ENCODE measurements around the gene ADGRA1.
"Not testable (repeated sequence)": the region's sequence is repeated elsewhere in the genome, so short reads cannot be mapped to it uniquely, and the experiment has no call there.

ADGRA1 gene

GRCh38 chr10:133044401-133044811 is 43.3 kb upstream of the ADGRA1 start:
- H3K4me1 ChIP-seq (ENCODE audit: control insufficient read depth in 1 of 2, insufficient read depth in 2 of 2, low read length in 2 of 2), result no peaks in the 10 kb centered on the region
- H3K36me3 ChIP-seq (ENCODE audit: control insufficient read depth in 1 of 2, insufficient read depth in 2 of 2, low read length in 2 of 2), result no peaks in the 10 kb centered on the region
- H3K27me3 ChIP-seq (ENCODE audit: control insufficient read depth in 1 of 2, insufficient read depth in 2 of 2, low read length in 2 of 2), result peaks cover 0 to 19% of the 10 kb centered on the region in 2 donors
- H3K27ac ChIP-seq (ENCODE audit: low read depth, low read length), result no peak overlapping the region
- H3K9me3 ChIP-seq (ENCODE audit: control insufficient read depth in 1 of 2, low read length in 2 of 2), result no peaks in the 10 kb centered on the region
- no peak overlapping the region for H3K4me3 ChIP-seq (ENCODE audit: low read depth in 1 of 2, low read length in 2 of 2)
- H3K9ac ChIP-seq (ENCODE audit: low read depth in 1 of 2, low read length in 2 of 2), result no peak overlapping the region

- Histone ChIP-seq H3K4me3 (ENCODE audit: low read depth in 1 of 2, low read length in 2 of 2) (no peak overlapping the region), H3K27me3 (ENCODE audit: control insufficient read depth in 1 of 2, insufficient read depth in 2 of 2, low read length in 2 of 2) (peaks cover 0 to 12% of the 10 kb centered on the region in 2 donors), H3K36me3 (ENCODE audit: control insufficient read depth in 1 of 2, insufficient read depth in 2 of 2, low read length in 2 of 2) (no peaks in the 10 kb centered on the region), H3K27ac (ENCODE audit: low read depth, low read length) (no peak overlapping the region), H3K9me3 (ENCODE audit: control insufficient read depth in 1 of 2, low read length in 2 of 2) (no peaks in the 10 kb centered on the region), H3K4me1 (ENCODE audit: control insufficient read depth in 1 of 2, insufficient read depth in 2 of 2, low read length in 2 of 2) (no peaks in the 10 kb centered on the region), H3K9ac (ENCODE audit: low read depth in 1 of 2, low read length in 2 of 2) (no peak overlapping the region)
Observed at GRCh38 chr10:133045556-133046389, 42.0 kb upstream of the ADGRA1 start.

GRCh38 chr10:133046390-133046765 is 41.3 kb upstream of the ADGRA1 start:
- Histone ChIP-seq H3K9ac (ENCODE audit: low read depth in 1 of 2, low read length in 2 of 2) (no peak overlapping the region), H3K4me1 (ENCODE audit: control insufficient read depth in 1 of 2, insufficient read depth in 2 of 2, low read length in 2 of 2) (no peaks in the 10 kb centered on the region), H3K27me3 (ENCODE audit: control insufficient read depth in 1 of 2, insufficient read depth in 2 of 2, low read length in 2 of 2) (peaks cover 0 to 12% of the 10 kb centered on the region in 2 donors), H3K27ac (ENCODE audit: low read depth, low read length) (no peak overlapping the region), H3K36me3 (ENCODE audit: control insufficient read depth in 1 of 2, insufficient read depth in 2 of 2, low read length in 2 of 2) (no peaks in the 10 kb centered on the region), H3K9me3 (ENCODE audit: control insufficient read depth in 1 of 2, low read length in 2 of 2) (no peaks in the 10 kb centered on the region), H3K4me3 (ENCODE audit: low read depth in 1 of 2, low read length in 2 of 2) (no peak overlapping the region)

- no peak overlapping the region for H3K9ac ChIP-seq (ENCODE audit: low read depth in 1 of 2, low read length in 2 of 2)
- H3K9me3 ChIP-seq (ENCODE audit: control insufficient read depth in 1 of 2, low read length in 2 of 2), result no peaks in the 10 kb centered on the region
- H3K27me3 ChIP-seq (ENCODE audit: control insufficient read depth in 1 of 2, insufficient read depth in 2 of 2, low read length in 2 of 2), result peaks cover 0 to 12% of the 10 kb centered on the region in 2 donors
- no peak overlapping the region for H3K27ac ChIP-seq (ENCODE audit: low read depth, low read length)
- no peaks in the 10 kb centered on the region for H3K36me3 ChIP-seq (ENCODE audit: control insufficient read depth in 1 of 2, insufficient read depth in 2 of 2, low read length in 2 of 2)
- no peaks in the 10 kb centered on the region for H3K4me1 ChIP-seq (ENCODE audit: control insufficient read depth in 1 of 2, insufficient read depth in 2 of 2, low read length in 2 of 2)
- H3K4me3 ChIP-seq (ENCODE audit: low read depth in 1 of 2, low read length in 2 of 2), result no peak overlapping the region
Observed at GRCh38 chr10:133047526-133048123, 40.1 kb upstream of the ADGRA1 start.

GRCh38 chr10:133048266-133048665 is 39.5 kb upstream of the ADGRA1 start:
- H3K27me3 ChIP-seq (ENCODE audit: control insufficient read depth in 1 of 2, insufficient read depth in 2 of 2, low read length in 2 of 2), result peaks cover 0 to 8% of the 10 kb centered on the region in 2 donors
- no peak overlapping the region for H3K27ac ChIP-seq (ENCODE audit: low read depth, low read length)
- no peaks in the 10 kb centered on the region for H3K4me1 ChIP-seq (ENCODE audit: control insufficient read depth in 1 of 2, insufficient read depth in 2 of 2, low read length in 2 of 2)
- no peak overlapping the region for H3K4me3 ChIP-seq (ENCODE audit: low read depth in 1 of 2, low read length in 2 of 2)
- H3K9ac ChIP-seq (ENCODE audit: low read depth in 1 of 2, low read length in 2 of 2), result no peak overlapping the region
- H3K36me3 ChIP-seq (ENCODE audit: control insufficient read depth in 1 of 2, insufficient read depth in 2 of 2, low read length in 2 of 2), result no peaks in the 10 kb centered on the region
- no peaks in the 10 kb centered on the region for H3K9me3 ChIP-seq (ENCODE audit: control insufficient read depth in 1 of 2, low read length in 2 of 2)

DNA sequence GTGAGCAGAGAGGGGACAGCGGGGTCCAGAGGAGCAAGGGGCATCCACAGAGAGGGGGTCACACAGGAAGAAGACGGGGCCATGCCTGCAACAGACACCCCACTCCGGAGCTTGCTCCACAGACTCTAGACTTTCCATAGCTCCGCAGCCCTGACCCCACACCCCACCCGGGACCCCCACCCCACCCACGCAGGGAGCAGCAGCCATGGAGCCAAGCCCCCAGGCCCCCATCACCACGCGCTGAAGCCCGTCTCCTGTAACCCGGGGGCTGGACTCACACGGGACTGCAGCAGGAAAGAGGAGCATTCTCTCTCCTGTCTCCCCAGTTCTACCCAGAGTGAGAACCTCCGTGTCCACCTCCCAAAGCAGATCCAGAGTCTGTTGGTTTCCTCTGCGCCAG is 38.8 kb upstream of the ADGRA1 start:
- no peaks in the 10 kb centered on the region for H3K36me3 ChIP-seq (ENCODE audit: control insufficient read depth in 1 of 2, insufficient read depth in 2 of 2, low read length in 2 of 2)
- H3K9me3 ChIP-seq (ENCODE audit: control insufficient read depth in 1 of 2, low read length in 2 of 2), result no peaks in the 10 kb centered on the region
- H3K4me1 ChIP-seq (ENCODE audit: control insufficient read depth in 1 of 2, insufficient read depth in 2 of 2, low read length in 2 of 2), result no peaks in the 10 kb centered on the region
- H3K4me3 ChIP-seq (ENCODE audit: low read depth in 1 of 2, low read length in 2 of 2), result no peak overlapping the region
- no peak overlapping the region for H3K9ac ChIP-seq (ENCODE audit: low read depth in 1 of 2, low read length in 2 of 2)
- no peak overlapping the region for H3K27ac ChIP-seq (ENCODE audit: low read depth, low read length)
- H3K27me3 ChIP-seq (ENCODE audit: control insufficient read depth in 1 of 2, insufficient read depth in 2 of 2, low read length in 2 of 2), result peaks cover 0 to 8% of the 10 kb centered on the region in 2 donors

DNA sequence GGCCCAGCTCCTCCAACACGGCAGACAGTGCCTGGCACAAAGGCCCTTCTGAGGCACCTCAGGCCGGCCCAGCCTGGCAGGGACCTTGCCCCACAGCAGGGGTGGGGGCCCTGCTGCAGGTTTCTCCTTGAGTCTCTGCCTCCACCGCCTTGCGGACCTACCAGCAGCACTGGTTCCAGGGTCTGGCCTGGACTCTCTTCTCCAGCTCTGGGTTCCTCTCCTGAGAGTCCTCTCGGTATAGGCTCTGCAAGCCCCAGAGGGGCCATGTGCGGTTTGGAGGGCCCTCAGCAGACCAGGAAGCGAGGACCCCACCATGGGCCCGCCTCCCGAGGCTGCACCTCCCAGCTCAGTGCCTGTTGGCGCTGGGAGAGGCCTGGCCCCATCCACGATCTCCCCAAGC is 38.1 kb upstream of the ADGRA1 start:
- no peak overlapping the region for H3K4me3 ChIP-seq (ENCODE audit: low read depth in 1 of 2, low read length in 2 of 2)
- no peak overlapping the region for H3K27ac ChIP-seq (ENCODE audit: low read depth, low read length)
- H3K9ac ChIP-seq (ENCODE audit: low read depth in 1 of 2, low read length in 2 of 2), result no peak overlapping the region
- no peaks in the 10 kb centered on the region for H3K36me3 ChIP-seq (ENCODE audit: control insufficient read depth in 1 of 2, insufficient read depth in 2 of 2, low read length in 2 of 2)
- H3K4me1 ChIP-seq (ENCODE audit: control insufficient read depth in 1 of 2, insufficient read depth in 2 of 2, low read length in 2 of 2), result no peaks in the 10 kb centered on the region
- no peaks in the 10 kb centered on the region for H3K9me3 ChIP-seq (ENCODE audit: control insufficient read depth in 1 of 2, low read length in 2 of 2)
- H3K27me3 ChIP-seq (ENCODE audit: control insufficient read depth in 1 of 2, insufficient read depth in 2 of 2, low read length in 2 of 2), result peaks cover 3 to 8% of the 10 kb centered on the region in 2 donors

GRCh38 chr10:133050371-133050770 is 37.4 kb upstream of the ADGRA1 start:
- Histone ChIP-seq H3K36me3 (ENCODE audit: control insufficient read depth in 1 of 2, insufficient read depth in 2 of 2, low read length in 2 of 2) (no peaks in the 10 kb centered on the region), H3K9ac (ENCODE audit: low read depth in 1 of 2, low read length in 2 of 2) (no peak overlapping the region), H3K4me1 (ENCODE audit: control insufficient read depth in 1 of 2, insufficient read depth in 2 of 2, low read length in 2 of 2) (no peaks in the 10 kb centered on the region), H3K4me3 (ENCODE audit: low read depth in 1 of 2, low read length in 2 of 2) (no peak overlapping the region), H3K27ac (ENCODE audit: low read depth, low read length) (no peak overlapping the region), H3K9me3 (ENCODE audit: control insufficient read depth in 1 of 2, low read length in 2 of 2) (no peaks in the 10 kb centered on the region), H3K27me3 (ENCODE audit: control insufficient read depth in 1 of 2, insufficient read depth in 2 of 2, low read length in 2 of 2) (peaks cover 3 to 8% of the 10 kb centered on the region in 2 donors)

DNA sequence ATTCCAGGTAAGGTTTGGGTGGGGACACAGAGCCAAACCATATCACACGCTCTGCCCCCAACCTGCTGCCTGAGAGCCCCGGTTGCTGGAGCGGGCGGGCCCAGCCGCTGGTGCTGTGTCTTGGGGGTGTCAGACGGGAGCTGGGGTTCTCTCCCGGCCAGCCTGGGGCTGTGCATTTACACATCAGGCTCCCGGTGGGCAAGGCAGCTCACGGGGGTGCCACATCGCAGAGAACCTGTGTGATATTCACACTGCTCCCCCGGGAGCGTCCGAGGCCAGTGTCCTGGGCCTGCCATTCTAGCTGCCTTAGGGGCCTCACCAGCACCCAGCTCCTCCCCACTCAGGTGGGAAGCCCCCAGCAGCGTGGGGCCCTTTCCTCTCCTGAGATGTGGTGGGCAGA is 35.6 kb upstream of the ADGRA1 start:
- peaks cover 3 to 8% of the 10 kb centered on the region in 2 donors for H3K27me3 ChIP-seq (ENCODE audit: control insufficient read depth in 1 of 2, insufficient read depth in 2 of 2, low read length in 2 of 2)
- no peak overlapping the region for H3K9ac ChIP-seq (ENCODE audit: low read depth in 1 of 2, low read length in 2 of 2)
- H3K4me1 ChIP-seq (ENCODE audit: control insufficient read depth in 1 of 2, insufficient read depth in 2 of 2, low read length in 2 of 2), result no peaks in the 10 kb centered on the region
- no peaks in the 10 kb centered on the region for H3K36me3 ChIP-seq (ENCODE audit: control insufficient read depth in 1 of 2, insufficient read depth in 2 of 2, low read length in 2 of 2)
- no peaks in the 10 kb centered on the region for H3K9me3 ChIP-seq (ENCODE audit: control insufficient read depth in 1 of 2, low read length in 2 of 2)
- H3K27ac ChIP-seq (ENCODE audit: low read depth, low read length), result no peak overlapping the region
- H3K4me3 ChIP-seq (ENCODE audit: low read depth in 1 of 2, low read length in 2 of 2), result no peak overlapping the region

- not testable (repeated sequence) for H3K27ac ChIP-seq (ENCODE audit: low read depth, low read length); H3K36me3 ChIP-seq (ENCODE audit: control insufficient read depth in 1 of 2, insufficient read depth in 2 of 2, low read length in 2 of 2); H3K4me1 ChIP-seq (ENCODE audit: control insufficient read depth in 1 of 2, insufficient read depth in 2 of 2, low read length in 2 of 2); H3K4me3 ChIP-seq (ENCODE audit: low read depth in 1 of 2, low read length in 2 of 2); H3K27me3 ChIP-seq (ENCODE audit: control insufficient read depth in 1 of 2, insufficient read depth in 2 of 2, low read length in 2 of 2); H3K9me3 ChIP-seq (ENCODE audit: control insufficient read depth in 1 of 2, low read length in 2 of 2); H3K9ac ChIP-seq (ENCODE audit: low read depth in 1 of 2, low read length in 2 of 2)
Observed at GRCh38 chr10:133053527-133054133, 34.1 kb upstream of the ADGRA1 start.

Data from duodenal mucosa (tissue), 2 donors.